NCI-H526 (cell line): ENCODE results near the gene CALML6.
A peak's percentile ranks its signal among the peaks of the same experiment; 100 is the strongest.

Experiments
- DNase-seq, 2 experiments: peaks; one replicate each; lab custom pipeline; 2025; lab: John Stamatoyannopoulos, UW

Gene CALML6

GRCh38 chr1:1911350-1912041 lies 3.6 kb upstream of the CALML6 start:
- no peak for DNase-seq

- no peak for DNase-seq
These were observed 724 bp upstream of the CALML6 start for GRCh38 chr1:1914101-1914970.

GRCh38 chr1:1915911-1916840 lies 1.1 kb downstream of the CALML6 start:
- DNase-seq: no peak

GRCh38 chr1:1916851-1917251 lies 1.8 kb downstream of the CALML6 start:
- no peak for DNase-seq

GRCh38 chr1:1917304-1917976 lies 2.4 kb downstream of the CALML6 start:
- DNase-seq: no peak

GRCh38 chr1:1917995-1918900 lies 3.2 kb downstream of the CALML6 start:
- DNase-seq: no peak

- no peak for DNase-seq
These were observed 3.8 kb downstream of the CALML6 start, which contains the start of gene TMEM52 for GRCh38 chr1:1918901-1919303. Gene TMEM52 (minus strand): TSS chr1:1919279. CDS start chr1:1919265, 14 bp downstream.

- DNase-seq: peak; percentile 94 to 99
These were observed 4.4 kb downstream of the CALML6 start for GRCh38 chr1:1919304-1920056.

- no peak for DNase-seq
These were observed 5.1 kb downstream of the CALML6 start for GRCh38 chr1:1920057-1920607.

GRCh38 chr1:1920608-1921458 lies 5.8 kb downstream of the CALML6 start:
- no peak for DNase-seq

- DNase-seq: no peak
These were observed 6.4 kb downstream of the CALML6 start for GRCh38 chr1:1921459-1921862.

GRCh38 chr1:1921901-1922701 lies 7.0 kb downstream of the CALML6 start:
- DNase-seq: no peak

- DNase-seq: no peak
These were observed 7.6 kb downstream of the CALML6 start for GRCh38 chr1:1922702-1922955.

- peak in 1 of 2 experiments; percentile 38 for DNase-seq
These were observed 8.1 kb downstream of the CALML6 start for GRCh38 chr1:1922956-1923833.

GRCh38 chr1:1924386-1924785 lies 9.3 kb downstream of the CALML6 start:
- DNase-seq: no peak

- no peak for DNase-seq
These were observed 9.8 kb downstream of the CALML6 start for GRCh38 chr1:1924849-1925248.
